Lung (tissue), 12 donors: ENCODE data around the gene PRDM9. TPM values are rescaled to one million over a fixed set of nuclear protein-coding genes. Genes with fewer than 3 reads are reported as not detected.
A peak's percentile ranks its signal among the peaks of the same experiment; 100 is the strongest.
"Not testable (repeated sequence)": the region's sequence is repeated elsewhere in the genome, so short reads cannot be mapped to it uniquely, and the experiment has no call there.

Experiments used
- ATAC-seq: fragments of 200-7000 bp; cut with Tn5 transposase; one replicate; pipeline ENCODE4 v1.9.1; 2020; ENCODE audit warnings: moderate number of reproducible peaks; ENCODE audit not compliant: insufficient read depth, low FRiP score
- DNase-seq, 3 donors: peaks; one replicate each; pipeline ENCODE4 v3.0.0-alpha.2; 2013 to 2017
- H3K27ac ChIP-seq, 2 donors: one replicate each; pipeline ENCODE4 v1.5.1; 2013; ENCODE audit warnings: mild to moderate bottlenecking in 2 of 2, moderate library complexity in 2 of 2, control low read depth in 1 of 2, inconsistent platforms in 1 of 2, low read depth in 1 of 2, low read length in 1 of 2
- H3K27me3 ChIP-seq, 3 donors: one replicate each; pipeline ENCODE4 v1.5.1; 2013; ENCODE audit warnings: low read length in 2 of 3; ENCODE audit not compliant: control insufficient read depth in 3 of 3, insufficient read depth in 3 of 3
- H3K36me3 ChIP-seq, 4 donors: one replicate each; pipeline ENCODE4 v1.5.1; 2013; ENCODE audit warnings: low read length in 4 of 4, mild to moderate bottlenecking in 1 of 4, moderate library complexity in 1 of 4; ENCODE audit not compliant: control insufficient read depth in 4 of 4, insufficient read depth in 4 of 4
- H3K4me1 ChIP-seq, 5 donors: one replicate each; pipeline ENCODE4 v1.5.1; 2013; ENCODE audit warnings: low read length in 5 of 5, mild to moderate bottlenecking in 2 of 5, moderate library complexity in 1 of 5; ENCODE audit not compliant: control insufficient read depth in 5 of 5, insufficient read depth in 5 of 5
- H3K4me3 ChIP-seq: one replicate; pipeline ENCODE4 v1.5.1; 2013; ENCODE audit warnings: mild to moderate bottlenecking, control low read depth, moderate library complexity
- H3K9ac ChIP-seq, 2 donors: one replicate each; pipeline ENCODE4 v1.5.1; 2013; ENCODE audit warnings: low read length in 2 of 2, control low read depth in 1 of 2; ENCODE audit not compliant: insufficient read depth in 1 of 2
- H3K9me3 ChIP-seq, 4 donors: one replicate each; pipeline ENCODE4 v1.5.1; 2013; ENCODE audit warnings: low read length in 3 of 4, mild to moderate bottlenecking in 1 of 4, moderate library complexity in 1 of 4; ENCODE audit not compliant: control insufficient read depth in 4 of 4, insufficient read depth in 3 of 4
- CTCF ChIP-seq: IDR thresholded peaks from 2 replicates; pipeline ENCODE4 v1.5.1; 2012; ENCODE audit warnings: mild to moderate bottlenecking; ENCODE audit errors: control extremely low read depth, extremely low read depth
- WGBS, 2 donors: extraction: QIAGEN DNeasy Blood & Tissue Kit; methylation state at CpG; one replicate each; pipeline ENCODE4 v1.1.7; 2013; 5-methylcytosine and 5-hydroxymethylcytosine counted together
- polyA plus RNA-seq, 2 donors: library from polyadenylated mRNA; stranded (reverse); fragments of 200-250 nt; gene quantifications; one replicate each; pipeline ENCODE4 v1.2.1, GENCODE V29; 2013
- total RNA-seq, 2 donors: library from RNA; depleted of rRNA in 1 of 2; stranded (reverse); fragments of >200 nt in 1 of 2; gene quantifications; one replicate each; pipeline ENCODE4 v1.2.1, GENCODE V29; 2014 to 2021
- donor health status: control.
- donor health status: control.
- donor health status: Bipolar disorder and iron deficiency.
- donor health status: healthy.
- donor health status: DM: yes; HTN: yes; CAD: no.

Gene PRDM9
- total and polyA plus RNA-seq, 4 donors = not detected

GRCh38 chr5:23506329-23507236 lies 826 bp upstream of the PRDM9 start:
- ATAC-seq (peak; percentile 20), DNase-seq (peak; percentile 48 to 73 (median 57))
- H3K27ac ChIP-seq = no peak overlapping the region
- no peaks in the 10 kb centered on the region for H3K27me3 ChIP-seq
- H3K36me3 ChIP-seq = no peaks in the 10 kb centered on the region
- TF ChIP-seq CTCF = no peak
- no peak overlapping the region for H3K4me3 ChIP-seq
- H3K9ac ChIP-seq = peak overlapping the region in 1 of 2 donors; percentile 46
- no peaks in the 10 kb centered on the region for H3K4me1 ChIP-seq
- 73 to 80% methylated on average over 23 of the region's 23 CpGs for WGBS, 2 donors
- peaks cover 0 to 6% (median 0%) of the 10 kb centered on the region in 4 donors for H3K9me3 ChIP-seq

GRCh38 chr5:23510434-23510833 lies 3.0 kb downstream of the PRDM9 start:
- H3K9ac ChIP-seq, H3K27me3 ChIP-seq, ATAC-seq, H3K4me1 ChIP-seq, H3K27ac ChIP-seq, H3K36me3 ChIP-seq, H3K9me3 ChIP-seq, DNase-seq, H3K4me3 ChIP-seq: not testable (repeated sequence)
- 90 to 91% methylated on average over 5 of the region's 5 CpGs for WGBS, 2 donors

GRCh38 chr5:23522553-23522952 lies 15.1 kb downstream of the PRDM9 start:
- ATAC-seq (no peak), DNase-seq (no peak)
- Histone ChIP-seq H3K4me1 (no peaks in the 10 kb centered on the region), H3K27ac (no peak overlapping the region), H3K36me3 (no peaks in the 10 kb centered on the region), H3K9me3 (no peaks in the 10 kb centered on the region), H3K9ac (no peak overlapping the region), H3K27me3 (no peaks in the 10 kb centered on the region), H3K4me3 (no peak overlapping the region)
- TF ChIP-seq CTCF = no peak
- 87 to 90% methylated on average over 4 of the region's 4 CpGs for WGBS, 2 donors

GRCh38 chr5:23523031-23523430 lies 15.6 kb downstream of the PRDM9 start:
- no peaks in the 10 kb centered on the region for H3K9me3 ChIP-seq
- H3K4me1 ChIP-seq = no peaks in the 10 kb centered on the region
- ATAC-seq (no peak), DNase-seq (no peak)
- no peak for TF ChIP-seq CTCF
- H3K4me3 ChIP-seq = no peak overlapping the region
- H3K27me3 ChIP-seq = no peaks in the 10 kb centered on the region
- H3K9ac ChIP-seq = no peak overlapping the region
- no peak overlapping the region for H3K27ac ChIP-seq
- 88 to 98% methylated on average over 1 of the region's 1 CpG for WGBS, 2 donors
- H3K36me3 ChIP-seq = no peaks in the 10 kb centered on the region
